DND-41 (cell line): ENCODE measurements around the gene GNPAT.

Source experiments
- ATAC-seq: fragments of 200-7000 bp; cut with Tn5 transposase; 3 replicates; pipeline ENCODE4 v1.9.1; 2021; ENCODE audit warnings: low read depth; ENCODE audit not compliant: insufficient read depth
- DNase-seq: peaks from one replicate; pipeline ENCODE4 v3.0.0-alpha.2; 2020
- H2AFZ ChIP-seq: 2 replicates; pipeline ENCODE4 v1.6.0; 2012; ENCODE audit warnings: low read depth, low read length
- H3K27ac ChIP-seq: 2 replicates; pipeline ENCODE4 v1.5.1; 2012; ENCODE audit warnings: low read length, inconsistent platforms
- H3K27me3 ChIP-seq: fragments of 200-600 bp; sonication (generic); 2 replicates; pipeline ENCODE4 v1.6.0; 2012; ENCODE audit warnings: low read length, mild to moderate bottlenecking, inconsistent platforms; ENCODE audit not compliant: insufficient read depth, poor library complexity
- H3K36me3 ChIP-seq: 2 replicates; pipeline ENCODE4 v1.5.1; 2012; ENCODE audit warnings: low read length, inconsistent platforms; ENCODE audit not compliant: insufficient read depth
- H3K4me1 ChIP-seq: 2 replicates; pipeline ENCODE4 v1.5.1; 2012; ENCODE audit warnings: mild to moderate bottlenecking, low read length; ENCODE audit not compliant: insufficient read depth
- H3K4me2 ChIP-seq: 2 replicates; pipeline ENCODE4 v1.6.0; 2012; ENCODE audit warnings: mild to moderate bottlenecking, moderate library complexity, low read length, inconsistent platforms; ENCODE audit not compliant: insufficient read depth
- H3K4me3 ChIP-seq, 2 experiments: fragments of 200-600 bp in 1 of 2; shearing (Covaris generic) in 1 of 2; 2 replicates each; pipeline ENCODE4 v1.5.1; 2012 to 2016; ENCODE audit warnings: inconsistent platforms in 2 of 2, low read length in 2 of 2, mild to moderate bottlenecking in 2 of 2, low read depth in 1 of 2, moderate library complexity in 1 of 2
- H3K79me2 ChIP-seq: 2 replicates; pipeline ENCODE4 v1.6.0; 2012; ENCODE audit warnings: low read length, inconsistent platforms; ENCODE audit not compliant: insufficient read depth
- H3K9ac ChIP-seq: 2 replicates; pipeline ENCODE4 v1.6.0; 2012; ENCODE audit warnings: low read depth, mild to moderate bottlenecking, inconsistent platforms, low read length, moderate library complexity
- H3K9me3 ChIP-seq: 2 replicates; pipeline ENCODE4 v1.5.1; 2012; ENCODE audit warnings: low read length, moderate library complexity, mild to moderate bottlenecking, inconsistent platforms; ENCODE audit not compliant: insufficient read depth, severe bottlenecking
- H4K20me1 ChIP-seq: 2 replicates; pipeline ENCODE4 v1.6.0; 2012; ENCODE audit warnings: low read length; ENCODE audit not compliant: insufficient read depth
- EZH2 ChIP-seq: IDR thresholded peaks from 3 replicates; pipeline ENCODE4 v1.6.1; 2012; ENCODE audit warnings: borderline replicate concordance, low read depth, mild to moderate bottlenecking, moderate library complexity, low read length, inconsistent platforms; ENCODE audit not compliant: severe bottlenecking
- TF ChIP-seq, protein P1 (sequence below): IDR thresholded peaks from 2 replicates; pipeline ENCODE4 v1.5.1; 2012; ENCODE audit warnings: borderline replicate concordance, low read length, moderate library complexity, mild to moderate bottlenecking; ENCODE audit not compliant: poor library complexity, severe bottlenecking; ENCODE audit errors: extremely low read depth

The GNPAT gene

DNA sequence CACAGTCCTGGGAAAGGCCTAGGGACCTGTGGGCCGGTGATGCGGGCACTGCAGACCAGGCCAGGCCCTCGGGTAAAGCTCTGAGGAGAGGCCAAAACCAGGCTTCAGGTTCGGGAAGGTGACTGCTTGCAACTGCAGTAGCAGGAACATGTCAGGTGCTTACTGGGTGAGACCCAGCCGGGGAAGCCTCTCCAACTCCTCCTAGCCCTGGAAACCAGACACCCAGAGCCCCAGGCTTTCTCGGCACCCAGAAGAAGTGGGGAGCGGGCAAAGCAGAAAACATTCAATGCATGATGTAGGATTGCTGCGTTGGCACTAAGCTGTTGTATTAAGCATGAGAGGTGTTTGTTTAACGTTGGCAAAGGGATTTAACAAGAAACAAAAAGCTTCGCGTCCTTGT, 20.2 kb upstream of the GNPAT start:
- ATAC-seq: no peak
- H3K27ac ChIP-seq: no peak overlapping the region
- peaks cover 29% of the 10 kb centered on the region for H3K36me3 ChIP-seq
- no peaks in the 10 kb centered on the region for H3K9me3 ChIP-seq
- no peak overlapping the region for H2AFZ ChIP-seq
- no peaks in the 10 kb centered on the region for H3K4me1 ChIP-seq
- no peaks in the 10 kb centered on the region for H3K79me2 ChIP-seq
- DNase-seq: no peak
- H3K9ac ChIP-seq: no peak overlapping the region
- no peak overlapping the region for H3K4me3 ChIP-seq
- peaks cover 19% of the 10 kb centered on the region for H3K27me3 ChIP-seq
- H4K20me1 ChIP-seq: no peaks in the 10 kb centered on the region
- H3K4me2 ChIP-seq: no peak overlapping the region
- no peak for TF ChIP-seq EZH2
- TF ChIP-seq, protein P1, sequence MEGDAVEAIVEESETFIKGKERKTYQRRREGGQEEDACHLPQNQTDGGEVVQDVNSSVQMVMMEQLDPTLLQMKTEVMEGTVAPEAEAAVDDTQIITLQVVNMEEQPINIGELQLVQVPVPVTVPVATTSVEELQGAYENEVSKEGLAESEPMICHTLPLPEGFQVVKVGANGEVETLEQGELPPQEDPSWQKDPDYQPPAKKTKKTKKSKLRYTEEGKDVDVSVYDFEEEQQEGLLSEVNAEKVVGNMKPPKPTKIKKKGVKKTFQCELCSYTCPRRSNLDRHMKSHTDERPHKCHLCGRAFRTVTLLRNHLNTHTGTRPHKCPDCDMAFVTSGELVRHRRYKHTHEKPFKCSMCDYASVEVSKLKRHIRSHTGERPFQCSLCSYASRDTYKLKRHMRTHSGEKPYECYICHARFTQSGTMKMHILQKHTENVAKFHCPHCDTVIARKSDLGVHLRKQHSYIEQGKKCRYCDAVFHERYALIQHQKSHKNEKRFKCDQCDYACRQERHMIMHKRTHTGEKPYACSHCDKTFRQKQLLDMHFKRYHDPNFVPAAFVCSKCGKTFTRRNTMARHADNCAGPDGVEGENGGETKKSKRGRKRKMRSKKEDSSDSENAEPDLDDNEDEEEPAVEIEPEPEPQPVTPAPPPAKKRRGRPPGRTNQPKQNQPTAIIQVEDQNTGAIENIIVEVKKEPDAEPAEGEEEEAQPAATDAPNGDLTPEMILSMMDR: no peak

DNA sequence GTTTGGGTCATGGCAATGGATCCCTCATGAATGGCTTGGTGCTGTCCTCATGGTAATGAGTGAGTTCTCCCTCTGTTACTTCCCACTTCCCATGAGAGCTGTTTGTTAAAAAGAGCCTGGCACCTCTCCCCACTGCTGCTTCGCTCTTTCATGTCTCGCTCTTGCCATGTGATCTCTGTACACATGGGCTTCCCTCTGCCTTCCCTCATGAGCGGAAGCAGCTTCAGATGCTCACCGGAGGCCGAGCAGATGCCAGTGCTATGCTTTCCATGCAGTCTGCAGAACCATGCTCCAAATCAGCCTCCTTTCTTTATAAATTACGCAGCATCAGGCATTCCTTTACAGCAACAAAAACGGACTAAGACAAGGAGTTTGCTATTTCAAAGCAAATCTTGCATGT, 14.9 kb upstream of the GNPAT start:
- ATAC-seq (no peak), DNase-seq (no peak)
- Histone ChIP-seq H2AFZ (no peak overlapping the region), H3K9me3 (no peaks in the 10 kb centered on the region), H3K4me3 (no peak overlapping the region), H4K20me1 (peaks cover 4% of the 10 kb centered on the region; the same call in 1 of the 2 replicates), H3K79me2 (peaks cover 5% of the 10 kb centered on the region; the same call in 1 of the 2 replicates), H3K27ac (no peak overlapping the region), H3K4me2 (no peak overlapping the region), H3K36me3 (peaks cover 69% of the 10 kb centered on the region), H3K4me1 (no peaks in the 10 kb centered on the region), H3K9ac (no peak overlapping the region), H3K27me3 (no peaks in the 10 kb centered on the region)
- no peak for TF ChIP-seq EZH2
- TF ChIP-seq, protein P1: no peak

DNA sequence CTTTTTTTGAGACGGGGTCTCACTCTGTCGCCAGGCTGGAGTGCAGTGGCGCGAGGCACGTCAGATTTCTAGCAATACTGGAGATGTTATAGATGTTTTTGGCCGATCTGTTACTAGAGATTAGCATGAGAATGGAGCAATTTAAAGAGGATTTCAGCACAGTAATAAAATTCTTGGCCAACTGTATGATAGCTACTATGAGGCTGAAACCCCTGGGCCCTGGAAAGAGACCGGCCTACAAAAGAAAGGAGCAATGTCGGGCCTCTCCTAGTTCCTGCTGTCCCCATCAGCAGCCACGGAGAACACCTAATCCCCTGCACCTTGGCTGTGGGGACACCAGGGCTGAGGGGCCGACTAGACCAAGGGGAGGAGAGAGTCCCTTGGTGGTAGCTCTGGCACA, 9.5 kb upstream of the GNPAT start:
- H3K27me3 ChIP-seq: no peaks in the 10 kb centered on the region
- TF ChIP-seq, protein P1: no peak
- no peak for TF ChIP-seq EZH2
- peaks cover 20% of the 10 kb centered on the region for H3K79me2 ChIP-seq
- DNase-seq (no peak), ATAC-seq (no peak)
- no peaks in the 10 kb centered on the region for H3K9me3 ChIP-seq
- H3K4me1 ChIP-seq: no peaks in the 10 kb centered on the region
- peaks cover 4% of the 10 kb centered on the region; the same call in 1 of the 2 replicates for H4K20me1 ChIP-seq
- H3K9ac ChIP-seq: no peak overlapping the region
- H3K4me2 ChIP-seq: no peak overlapping the region
- H3K4me3 ChIP-seq: no peak overlapping the region
- H3K36me3 ChIP-seq: peaks cover 67% of the 10 kb centered on the region
- H2AFZ ChIP-seq: no peak overlapping the region
- H3K27ac ChIP-seq: no peak overlapping the region
